HG02763 (cell line): ENCODE measurements around the gene BBIP1.

Experiments used
- ATAC-seq: cut with Tn5 transposase; IDR thresholded peaks from one replicate; pipeline ENCODE4 v1.9.1; 2021; ENCODE audit warnings: mild to moderate bottlenecking, moderate library complexity; ENCODE audit not compliant: unreplicated experiment

Gene BBIP1

GRCh38 chr10:110885932-110886674 lies 32.9 kb downstream of the BBIP1 start:
- no peak for ATAC-seq

- no peak for ATAC-seq
Observed at GRCh38 chr10:110883924-110884323, 35.1 kb downstream of the BBIP1 start.

- no peak for ATAC-seq
Observed at GRCh38 chr10:110881905-110882304, 37.1 kb downstream of the BBIP1 start.

- no peak for ATAC-seq
Observed at GRCh38 chr10:110881247-110881646, 37.7 kb downstream of the BBIP1 start.

- ATAC-seq: no peak
Observed at GRCh38 chr10:110880012-110880411, 39.0 kb downstream of the BBIP1 start.

GRCh38 chr10:110876788-110877187 lies 42.2 kb downstream of the BBIP1 start:
- ATAC-seq: no peak

- ATAC-seq: no peak
Observed at GRCh38 chr10:110876000-110876399, 43.0 kb downstream of the BBIP1 start.

- no peak for ATAC-seq
Observed at GRCh38 chr10:110873951-110874350, 45.0 kb downstream of the BBIP1 start.

GRCh38 chr10:110872984-110873923 lies 45.7 kb downstream of the BBIP1 start:
- ATAC-seq: no peak

- peak; percentile 38 for ATAC-seq
Observed at GRCh38 chr10:110872145-110872983, 46.6 kb downstream of the BBIP1 start.

- peak; percentile 64 for ATAC-seq
Observed at GRCh38 chr10:110871298-110872084, 47.5 kb downstream of the BBIP1 start, which contains the start of gene PDCD4. PDCD4 (plus strand) TSS chr10:110871928; CDS start chr10:110876028, 4,100 bp downstream.

GRCh38 chr10:110870823-110871297 lies 48.1 kb downstream of the BBIP1 start:
- ATAC-seq: no peak

- no peak for ATAC-seq
Observed at GRCh38 chr10:110868981-110869380, 50.0 kb downstream of the BBIP1 start.

- ATAC-seq: no peak
Observed at GRCh38 chr10:110867807-110868465, 51.0 kb downstream of the BBIP1 start.

- ATAC-seq: peak; percentile 20
Observed at GRCh38 chr10:110867011-110867806, 51.8 kb downstream of the BBIP1 start.

GRCh38 chr10:110865809-110866482 lies 53.0 kb downstream of the BBIP1 start:
- ATAC-seq: no peak

- no peak for ATAC-seq
Observed at GRCh38 chr10:110865186-110865808, 53.7 kb downstream of the BBIP1 start.
